ENCODE measurements around the gene EPHA4.

Gene EPHA4

DNA sequence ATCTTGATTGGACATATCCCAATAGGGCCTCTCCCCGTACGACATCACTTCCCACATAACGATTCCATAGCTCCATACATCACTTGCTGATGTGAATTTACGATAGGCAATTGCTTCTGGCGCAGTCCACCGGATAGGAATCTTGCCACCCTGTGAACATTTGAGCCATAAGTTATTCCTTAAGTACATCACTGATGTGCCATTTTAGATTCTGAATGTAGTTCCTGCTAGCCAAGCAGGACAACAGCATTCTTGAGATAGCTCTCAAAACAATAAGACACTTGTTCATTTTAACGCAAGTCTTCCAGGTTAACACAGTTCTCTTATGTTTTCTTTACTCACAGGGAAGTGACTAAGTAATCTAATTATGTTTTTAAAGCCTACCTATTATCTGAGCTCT is 138.0 kb downstream of the EPHA4 start:
- no peak overlapping the region for H3K4me3 ChIP-seq (ENCODE audit: low read depth, low read length)
- TF ChIP-seq, protein P1, sequence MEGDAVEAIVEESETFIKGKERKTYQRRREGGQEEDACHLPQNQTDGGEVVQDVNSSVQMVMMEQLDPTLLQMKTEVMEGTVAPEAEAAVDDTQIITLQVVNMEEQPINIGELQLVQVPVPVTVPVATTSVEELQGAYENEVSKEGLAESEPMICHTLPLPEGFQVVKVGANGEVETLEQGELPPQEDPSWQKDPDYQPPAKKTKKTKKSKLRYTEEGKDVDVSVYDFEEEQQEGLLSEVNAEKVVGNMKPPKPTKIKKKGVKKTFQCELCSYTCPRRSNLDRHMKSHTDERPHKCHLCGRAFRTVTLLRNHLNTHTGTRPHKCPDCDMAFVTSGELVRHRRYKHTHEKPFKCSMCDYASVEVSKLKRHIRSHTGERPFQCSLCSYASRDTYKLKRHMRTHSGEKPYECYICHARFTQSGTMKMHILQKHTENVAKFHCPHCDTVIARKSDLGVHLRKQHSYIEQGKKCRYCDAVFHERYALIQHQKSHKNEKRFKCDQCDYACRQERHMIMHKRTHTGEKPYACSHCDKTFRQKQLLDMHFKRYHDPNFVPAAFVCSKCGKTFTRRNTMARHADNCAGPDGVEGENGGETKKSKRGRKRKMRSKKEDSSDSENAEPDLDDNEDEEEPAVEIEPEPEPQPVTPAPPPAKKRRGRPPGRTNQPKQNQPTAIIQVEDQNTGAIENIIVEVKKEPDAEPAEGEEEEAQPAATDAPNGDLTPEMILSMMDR (IDR thresholded peaks at IDR 0.05; ENCODE audit: low read depth, low read length) = no peak

DNA sequence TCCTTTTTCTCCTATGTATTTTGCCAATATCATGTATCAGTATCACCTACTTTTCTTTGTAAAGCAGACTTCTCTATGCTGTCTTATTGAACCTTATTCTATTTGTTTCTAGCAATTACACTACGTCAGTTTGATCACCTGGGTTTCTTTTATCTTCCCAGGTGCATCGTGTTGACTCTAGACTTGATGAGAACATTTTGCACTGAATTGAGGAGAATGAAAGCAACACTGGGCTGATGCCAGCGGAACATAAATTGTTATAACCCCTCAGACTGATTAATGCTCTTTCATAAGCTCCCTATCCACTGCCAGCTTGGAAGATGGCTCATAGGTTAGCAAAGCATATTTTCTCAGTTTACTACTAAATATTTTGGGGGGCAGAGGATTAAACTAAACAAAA is 140.6 kb downstream of the EPHA4 start:
- TF ChIP-seq, protein P1 (IDR thresholded peaks at IDR 0.05; ENCODE audit: low read depth, low read length) = no peak
- no peak overlapping the region for H3K4me3 ChIP-seq (ENCODE audit: low read depth, low read length)

GRCh38 chr2:221429741-221430491 is 142.2 kb downstream of the EPHA4 start:
- TF ChIP-seq, protein P1 (IDR thresholded peaks at IDR 0.05; ENCODE audit: low read depth, low read length) = no peak
- H3K4me3 ChIP-seq (ENCODE audit: low read depth, low read length) = no peak overlapping the region

- TF ChIP-seq, protein P1 (IDR thresholded peaks at IDR 0.05; ENCODE audit: low read depth, low read length) = no peak
- no peak overlapping the region for H3K4me3 ChIP-seq (ENCODE audit: low read depth, low read length)
Observed at GRCh38 chr2:221428896-221429295, 143.2 kb downstream of the EPHA4 start.

- TF ChIP-seq, protein P1 (IDR thresholded peaks at IDR 0.05; ENCODE audit: low read depth, low read length) = no peak
Observed at GRCh38 chr2:221426929-221427328, 145.2 kb downstream of the EPHA4 start.

DNA sequence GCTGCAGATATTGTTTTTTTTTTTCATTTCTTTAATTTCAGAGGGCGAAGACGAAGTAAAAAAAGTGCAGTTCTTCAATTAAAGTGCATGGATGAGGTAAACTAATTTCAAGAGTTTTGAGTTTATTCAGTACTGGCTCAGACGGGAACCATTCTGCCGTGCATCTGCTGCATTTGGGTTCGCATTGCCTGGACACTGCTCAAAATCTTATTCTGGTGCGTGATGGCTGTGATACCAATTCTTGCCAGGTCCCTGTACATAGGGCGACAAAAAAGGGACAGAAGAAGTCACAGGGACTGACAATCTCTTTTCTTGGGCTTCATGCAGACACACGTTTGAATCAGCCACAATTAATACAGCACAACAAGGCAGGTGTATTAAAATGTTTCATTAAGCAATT is 146.2 kb downstream of the EPHA4 start:
- TF ChIP-seq, protein P1 (IDR thresholded peaks at IDR 0.05; ENCODE audit: low read depth, low read length) = no peak
- no peak overlapping the region for H3K4me3 ChIP-seq (ENCODE audit: low read depth, low read length)

More at GRCh38 chr2:221426929-221427328, 145.2 kb downstream of the EPHA4 start:
- no peak overlapping the region for H3K4me3 ChIP-seq (ENCODE audit: low read depth, low read length)

GRCh38 chr2:221425353-221425752 is 146.8 kb downstream of the EPHA4 start:
- H3K4me3 ChIP-seq (ENCODE audit: low read depth, low read length) = no peak overlapping the region
- TF ChIP-seq, protein P1 (IDR thresholded peaks at IDR 0.05; ENCODE audit: low read depth, low read length) = no peak

Data from WI38 (cell line).